MCF 10A (cell line): Measurements from ENCODE around the gene DCAF16. TPM values are rescaled to one million over a fixed set of nuclear protein-coding genes. Genes with fewer than 3 reads are reported as not detected.

Experiments
- BruUV-seq: library from RNA; stranded (reverse); fragments of 400-500 nt; replicated peaks from 2 replicates; lab custom pipeline; 2021; lab: Mats Ljungman, UMichigan
- CTCF ChIA-PET: fragments of 300-600 bp; sonication (Branson Sonifier 250); formaldehyde crosslinking; extraction: SDS; loops from one replicate; lab custom pipeline; 2021; ENCODE audit warnings: antibody characterized with exemption, inconsistent platforms; lab: Yijun Ruan, JAX
- POLR2A ChIA-PET: fragments of 300-600, 350-650 bp; sonication (Branson Sonifier 250); formaldehyde crosslinking; extraction: SDS; loops from one replicate; lab custom pipeline; 2020; ENCODE audit warnings: antibody characterized with exemption, inconsistent platforms; lab: Yijun Ruan, JAX
- DNase-seq: peaks from one replicate; pipeline ENCODE4 v3.0.0-alpha.2; 2018; ENCODE audit not compliant: unreplicated experiment
- H3K27ac Mint-ChIP-seq: one replicate; pipeline ENCODE4 v1.8.0; 2022; ENCODE audit warnings: mild to moderate bottlenecking, low read depth, mixed read lengths; ENCODE audit not compliant: unreplicated experiment
- H3K27me3 Mint-ChIP-seq: one replicate; pipeline ENCODE4 v1.8.0; 2022; ENCODE audit warnings: mixed read lengths; ENCODE audit not compliant: insufficient read depth, unreplicated experiment
- H3K36me3 Mint-ChIP-seq: one replicate; pipeline ENCODE4 v1.8.0; 2022; ENCODE audit warnings: mild to moderate bottlenecking, moderate library complexity, mixed read lengths; ENCODE audit not compliant: insufficient read depth, unreplicated experiment
- H3K4me1 Mint-ChIP-seq: one replicate; pipeline ENCODE4 v1.8.0; 2022; ENCODE audit warnings: mixed read lengths; ENCODE audit not compliant: insufficient read depth, unreplicated experiment
- H3K4me3 Mint-ChIP-seq: one replicate; pipeline ENCODE4 v1.8.0; 2022; ENCODE audit warnings: mild to moderate bottlenecking, moderate library complexity, mixed read lengths; ENCODE audit not compliant: unreplicated experiment
- H3K9me3 Mint-ChIP-seq: one replicate; pipeline ENCODE4 v1.8.0; 2022; ENCODE audit warnings: mixed read lengths; ENCODE audit not compliant: unreplicated experiment
- CTCF ChIP-seq: fragments of 200-600 bp; IDR thresholded peaks from one replicate; pipeline ENCODE4 v1.8.0; 2022; ENCODE audit warnings: antibody characterized with exemption, mild to moderate bottlenecking; ENCODE audit not compliant: unreplicated experiment
- intact Hi-C: fragments of 100-400 bp; cut with micrococcal nuclease; formaldehyde crosslinking; loops from 2 replicates; pipeline ENCODE4 v1.14.1; 2022
- total RNA-seq: library from RNA; stranded (reverse); gene quantifications from 2 replicates; pipeline ENCODE4 v1.2.3, GENCODE V29; 2022

Gene DCAF16
- total RNA-seq, 1 experiment from 2014 or later: 38.0 TPM

DNA sequence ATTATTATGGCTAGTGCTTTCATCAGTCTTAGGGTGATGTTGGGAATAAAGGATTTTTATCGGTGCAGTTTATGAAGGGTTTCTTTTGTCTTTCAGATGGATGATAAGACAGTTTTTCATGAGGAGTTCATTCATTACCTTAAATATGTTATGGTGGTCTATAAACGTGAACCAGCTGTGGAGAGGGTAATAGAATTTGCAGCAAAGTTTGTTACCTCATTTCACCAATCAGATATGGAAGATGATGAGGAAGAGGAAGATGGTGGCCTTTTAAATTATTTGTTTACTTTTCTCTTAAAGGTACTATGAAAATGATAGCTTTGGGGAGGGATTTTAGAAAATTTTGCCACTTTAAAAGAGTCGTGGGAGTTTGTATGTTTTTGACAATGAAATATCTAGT lies 1.6 kb upstream of the DCAF16 start:
- BruUV-seq: no TSS peak
- peak overlapping the region; percentile 98 for H3K27ac Mint-ChIP-seq
- ChIA-PET POLR2A (interaction anchor here (1.8 to 8.0 kb wide), 3 partner anchors 11 to 210 kb away, joined by 9 to 64 read pairs (median 59); partner anchors contain the start of genes LCORL and MED28), CTCF (interaction anchor here (0.6 to 1.2 kb wide), 4 partner anchors 10 to 694 kb away, joined by 3 to 7 read pairs (median 4); partner anchors contain the start of gene CLRN2)
- intact Hi-C loops: no loop called here
- no peaks in the 10 kb centered on the region for H3K9me3 Mint-ChIP-seq
- H3K4me1 Mint-ChIP-seq: peaks cover 27% of the 10 kb centered on the region
- H3K27me3 Mint-ChIP-seq: no peaks in the 10 kb centered on the region
- DNase-seq: peak; percentile 5
- TF ChIP-seq CTCF: no peak
- peaks cover 17% of the 10 kb centered on the region for H3K36me3 Mint-ChIP-seq
- H3K4me3 Mint-ChIP-seq: peak overlapping the region; percentile 89

DNA sequence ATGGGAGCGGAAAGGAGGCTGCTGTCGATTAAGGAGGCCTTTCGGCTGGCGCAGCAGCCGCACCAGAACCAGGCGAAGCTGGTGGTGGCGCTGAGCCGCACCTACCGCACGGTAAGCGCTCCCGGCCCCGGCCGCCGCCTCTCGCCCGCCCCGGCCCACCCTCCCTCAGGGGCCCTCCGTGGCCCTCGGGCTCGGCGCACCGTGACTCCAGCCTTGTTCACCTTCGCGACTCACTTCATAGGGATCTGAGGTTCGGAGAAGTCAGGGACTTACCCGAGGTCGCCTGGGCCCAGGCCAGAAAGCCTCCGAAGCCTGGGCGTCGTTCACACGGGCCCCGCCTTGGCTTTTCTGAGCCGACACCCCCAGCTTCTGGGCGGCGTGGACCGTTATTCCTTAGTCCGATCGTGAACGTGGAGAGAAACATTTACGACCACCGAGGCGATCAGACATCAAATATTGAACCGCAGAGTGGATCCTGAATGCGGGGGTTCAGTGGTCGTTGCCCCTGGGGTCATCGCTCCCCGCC lies 584 bp upstream of the DCAF16 start:
- peaks cover 17% of the 10 kb centered on the region for H3K36me3 Mint-ChIP-seq
- ChIA-PET POLR2A (interaction anchor here (0.7 to 8.0 kb wide), 18 partner anchors 9 to 1620 kb away, joined by 3 to 64 read pairs (median 8); partner anchors contain the start of genes LAP3, LCORL, MED28 and QDPR), CTCF (interaction anchor here (1.0 kb wide), 1 partner anchor 263 kb away, joined by 3 read pairs; no protein-coding TSS in a partner anchor)
- no peak for TF ChIP-seq CTCF
- H3K9me3 Mint-ChIP-seq: no peaks in the 10 kb centered on the region
- no TSS peak for BruUV-seq
- peak; percentile 51 for DNase-seq
- H3K27me3 Mint-ChIP-seq: no peaks in the 10 kb centered on the region
- peak overlapping the region; percentile 89 for H3K4me3 Mint-ChIP-seq
- H3K27ac Mint-ChIP-seq: peak overlapping the region; percentile 98
- intact Hi-C loops: no loop called here
- H3K4me1 Mint-ChIP-seq: peaks cover 36% of the 10 kb centered on the region

GRCh38 chr4:17809667-17810066 lies 890 bp downstream of the DCAF16 start:
- BruUV-seq: no TSS peak
- peaks cover 18% of the 10 kb centered on the region for H3K36me3 Mint-ChIP-seq
- ChIA-PET POLR2A (interaction anchor here (0.6 to 8.0 kb wide), 23 partner anchors 9 to 808 kb away, joined by 3 to 64 read pairs (median 6); partner anchors contain the start of genes LAP3, LCORL, MED28 and QDPR), CTCF (interaction anchor here (0.6 to 6.1 kb wide), 11 partner anchors 12 to 1164 kb away, joined by 3 to 50 read pairs (median 4); partner anchors contain the start of genes MED28 and QDPR)
- H3K9me3 Mint-ChIP-seq: no peaks in the 10 kb centered on the region
- peaks cover 38% of the 10 kb centered on the region for H3K4me1 Mint-ChIP-seq
- H3K4me3 Mint-ChIP-seq: peak overlapping the region; percentile 89
- H3K27me3 Mint-ChIP-seq: no peaks in the 10 kb centered on the region
- TF ChIP-seq CTCF: no peak
- intact Hi-C loops: loop anchor here (1.0 to 5.0 kb wide), 3 partner anchors 15 to 172 kb away; no protein-coding TSS in a partner anchor
- peak overlapping the region; percentile 98 for H3K27ac Mint-ChIP-seq
- DNase-seq: no peak

DNA sequence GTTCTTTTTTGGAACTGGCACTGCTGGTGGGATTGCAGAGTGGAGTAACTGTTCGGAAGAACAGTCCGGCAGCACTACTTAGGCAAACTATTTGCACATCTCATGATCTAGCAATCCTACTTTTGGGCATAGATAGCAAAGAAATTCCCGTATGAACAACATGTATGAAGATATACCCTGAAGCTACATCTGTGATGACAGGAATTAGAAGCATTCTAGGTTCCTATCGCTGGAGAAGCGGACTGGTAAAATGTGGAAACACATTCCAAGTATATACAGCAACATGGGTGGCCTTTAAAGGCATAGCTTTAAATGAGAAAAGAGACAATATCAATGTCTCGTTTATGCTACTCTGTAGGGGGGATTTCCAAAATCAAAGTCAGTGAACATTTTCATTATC lies 3.1 kb downstream of the DCAF16 start:
- POLR2A ChIA-PET: interaction anchor here (0.5 to 8.0 kb wide), 11 partner anchors 10 to 296 kb away, joined by 3 to 59 read pairs (median 4); partner anchors contain the start of genes LAP3, MED28 and QDPR
- no TSS peak for BruUV-seq
- CTCF ChIA-PET: interaction anchor here (0.7 to 6.1 kb wide), 9 partner anchors 9 to 810 kb away, joined by 3 to 50 read pairs (median 3); no protein-coding TSS in a partner anchor
- peak; percentile 18 for DNase-seq
- TF ChIP-seq CTCF: no peak
- Mint-ChIP-seq H3K27ac (peak overlapping the region; percentile 98), H3K4me3 (peak overlapping the region; percentile 89), H3K4me1 (peaks cover 38% of the 10 kb centered on the region), H3K36me3 (peaks cover 40% of the 10 kb centered on the region), H3K27me3 (no peaks in the 10 kb centered on the region), H3K9me3 (no peaks in the 10 kb centered on the region)
- intact Hi-C loops: loop anchor here (1.0 to 5.0 kb wide), 2 partner anchors 170 to 258 kb away; no protein-coding TSS in a partner anchor
